GM18505 (cell line): Measurements from ENCODE around the gene PRICKLE3.
"Not testable (repeated sequence)": the region's sequence is repeated elsewhere in the genome, so short reads cannot be mapped to it uniquely, and the experiment has no call there.

Source experiments
- ATAC-seq: cut with Tn5 transposase; IDR thresholded peaks from one replicate; pipeline ENCODE4 v1.9.1; 2021; ENCODE audit not compliant: unreplicated experiment
- POLR2A ChIP-seq: IDR thresholded peaks from 4 replicates; pipeline ENCODE4 v1.6.1; 2011; ENCODE audit warnings: borderline replicate concordance; ENCODE audit not compliant: insufficient read depth, insufficient read length; ENCODE audit errors: extremely low read depth

Gene PRICKLE3

DNA sequence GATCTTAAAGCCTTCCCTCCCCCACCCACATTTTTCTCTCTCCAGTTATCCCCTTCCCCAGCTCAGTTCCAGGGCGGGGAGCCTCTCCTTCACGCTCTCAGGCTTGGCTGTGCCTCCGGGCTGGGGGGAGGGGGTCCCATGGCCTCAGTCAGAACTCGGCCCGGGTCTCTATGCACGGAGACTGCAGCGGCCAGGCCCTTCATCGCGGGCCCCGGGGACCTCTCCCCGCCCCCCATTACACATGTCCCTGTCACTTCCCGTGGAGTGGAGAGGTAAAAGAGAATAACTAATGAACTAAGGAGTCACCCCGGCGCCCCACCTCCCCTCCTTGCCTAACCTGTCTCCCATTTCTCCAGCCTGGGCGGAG is 838 bp upstream of the PRICKLE3 start:
- TF ChIP-seq POLR2A = no peak
- no peak for ATAC-seq

DNA sequence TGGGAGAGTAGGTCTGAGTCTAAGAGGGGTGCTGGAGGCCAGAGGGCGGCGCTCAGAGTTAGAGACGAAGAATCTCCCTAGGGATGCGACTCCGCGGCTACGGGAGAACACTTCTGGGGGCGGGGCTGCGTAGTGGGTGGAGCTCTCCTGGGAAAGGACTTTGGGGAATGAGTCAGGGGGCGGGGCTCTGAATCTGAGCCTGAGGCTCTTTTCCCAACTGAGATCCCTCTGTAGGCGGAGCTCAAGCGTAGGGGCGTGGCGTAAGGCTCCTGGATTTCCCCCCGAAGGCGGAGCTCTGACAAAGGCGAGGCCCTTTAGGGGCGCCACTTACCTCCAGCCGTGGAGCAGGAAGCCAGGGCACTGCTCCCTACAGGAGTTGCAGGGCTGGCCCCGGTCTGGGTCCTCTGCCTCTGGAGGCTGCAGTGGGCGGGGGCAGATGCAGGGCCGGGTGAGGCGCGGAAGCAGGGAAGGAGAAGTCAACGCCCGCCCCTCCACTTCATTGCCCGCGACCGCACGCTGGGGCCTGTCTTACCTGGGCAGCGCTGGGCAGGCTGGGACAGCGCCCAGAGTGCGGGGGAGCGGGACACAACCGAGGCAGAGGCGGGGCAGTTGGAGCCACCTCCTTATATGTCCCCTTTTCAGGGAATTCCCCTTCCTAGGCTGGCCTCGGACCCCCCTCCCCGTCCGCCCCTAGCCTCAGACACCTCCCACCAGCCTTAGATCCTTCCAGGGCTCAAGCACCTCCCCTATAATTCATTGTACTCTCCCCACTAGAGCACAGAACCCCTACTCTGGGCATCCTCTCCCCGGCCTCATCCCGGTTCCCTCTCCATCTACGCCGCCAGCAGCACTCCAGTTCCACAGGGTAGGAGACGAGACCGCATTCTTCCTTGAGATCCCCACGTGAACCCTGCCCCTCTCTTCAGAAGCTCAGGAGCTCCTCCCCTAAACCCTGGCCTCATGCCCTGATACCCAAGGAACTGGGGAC is 1.6 kb downstream of the PRICKLE3 start:
- ATAC-seq = no peak
- peak; percentile 36 for TF ChIP-seq POLR2A

DNA sequence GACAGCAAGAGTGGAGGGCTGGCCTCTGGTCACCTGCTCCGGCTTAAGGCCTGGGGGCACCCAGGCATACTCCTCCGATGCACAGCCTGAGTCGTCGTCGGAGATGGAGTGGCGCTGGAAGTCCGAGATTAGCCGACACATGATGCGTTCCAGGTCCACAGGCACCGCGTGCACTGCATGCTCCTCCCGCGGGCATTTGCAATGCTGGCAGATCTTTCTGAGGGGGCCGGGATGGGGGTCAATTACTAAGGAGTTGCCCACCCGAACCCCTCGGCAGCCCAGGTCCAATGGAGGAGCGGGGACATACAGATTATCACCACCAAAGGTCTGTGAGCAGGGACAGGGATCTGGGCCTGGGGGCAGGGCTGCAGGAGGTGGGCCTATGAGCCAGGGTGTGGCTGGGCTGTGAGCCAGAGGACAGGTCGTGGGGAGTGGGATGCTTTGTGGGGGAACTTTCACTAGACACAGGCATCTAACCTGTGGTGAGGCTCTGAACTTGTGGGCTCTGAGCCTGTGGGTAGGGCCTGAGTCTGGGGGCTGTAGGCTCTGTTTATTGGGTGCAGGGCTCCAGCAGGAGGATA is 2.4 kb downstream of the PRICKLE3 start:
- no peak for TF ChIP-seq POLR2A
- ATAC-seq = no peak

- TF ChIP-seq POLR2A = no peak
- no peak for ATAC-seq
Measured at GRCh38 chrX:49179358-49179757, 6.8 kb downstream of the PRICKLE3 start.

GRCh38 chrX:49178537-49178936 is 7.6 kb downstream of the PRICKLE3 start:
- no peak for ATAC-seq
- TF ChIP-seq POLR2A = no peak

- TF ChIP-seq POLR2A = no peak
- no peak for ATAC-seq
Measured at GRCh38 chrX:49177873-49178480, 8.2 kb downstream of the PRICKLE3 start.

GRCh38 chrX:49177338-49177833 is 8.8 kb downstream of the PRICKLE3 start:
- no peak for ATAC-seq
- TF ChIP-seq POLR2A = no peak

DNA sequence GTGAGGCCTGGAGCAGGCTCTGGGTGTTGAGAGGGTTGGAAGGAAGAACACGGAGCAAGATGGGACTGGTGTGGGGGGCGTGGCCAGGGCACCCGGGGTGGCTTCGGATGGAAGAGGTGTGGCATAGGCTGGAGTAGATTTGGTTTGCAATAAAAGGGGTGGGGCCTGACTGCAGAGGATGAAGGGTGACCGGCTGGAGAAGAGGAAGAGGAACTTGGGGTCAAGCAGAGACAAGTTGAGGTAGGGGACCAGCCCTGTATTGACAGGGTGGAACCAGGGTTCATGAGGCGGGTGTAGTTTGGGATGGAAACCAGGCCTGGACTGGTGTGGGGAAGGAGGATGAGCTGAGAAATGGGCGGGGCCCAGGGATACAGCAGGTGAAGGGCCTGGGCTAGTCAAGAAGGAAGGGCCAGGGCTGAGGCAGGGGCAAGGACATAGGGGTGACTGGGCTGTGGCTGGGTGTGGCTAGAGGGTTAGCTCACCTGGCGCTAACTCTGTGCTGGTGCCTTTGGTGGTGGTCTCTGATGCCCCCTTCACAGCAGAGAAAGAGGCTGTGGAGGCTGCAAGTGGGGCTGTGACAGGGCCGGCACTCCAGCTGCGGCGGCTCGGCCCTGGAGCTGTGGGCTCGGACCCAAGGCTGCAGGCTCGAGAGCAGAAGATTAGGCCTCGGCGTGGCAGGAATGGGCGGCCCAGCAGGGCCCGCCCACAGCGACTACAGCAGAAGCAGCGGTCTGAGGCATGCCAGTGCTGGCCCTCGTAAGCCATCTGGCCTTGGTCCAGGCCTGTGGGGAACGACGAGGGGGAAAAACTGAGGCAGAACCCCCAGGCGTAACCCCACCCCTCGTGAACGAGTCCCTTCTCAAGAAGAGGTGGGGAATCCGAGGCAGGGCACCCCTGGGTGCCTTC is 9.5 kb downstream of the PRICKLE3 start:
- no peak for ATAC-seq
- no peak for TF ChIP-seq POLR2A

DNA sequence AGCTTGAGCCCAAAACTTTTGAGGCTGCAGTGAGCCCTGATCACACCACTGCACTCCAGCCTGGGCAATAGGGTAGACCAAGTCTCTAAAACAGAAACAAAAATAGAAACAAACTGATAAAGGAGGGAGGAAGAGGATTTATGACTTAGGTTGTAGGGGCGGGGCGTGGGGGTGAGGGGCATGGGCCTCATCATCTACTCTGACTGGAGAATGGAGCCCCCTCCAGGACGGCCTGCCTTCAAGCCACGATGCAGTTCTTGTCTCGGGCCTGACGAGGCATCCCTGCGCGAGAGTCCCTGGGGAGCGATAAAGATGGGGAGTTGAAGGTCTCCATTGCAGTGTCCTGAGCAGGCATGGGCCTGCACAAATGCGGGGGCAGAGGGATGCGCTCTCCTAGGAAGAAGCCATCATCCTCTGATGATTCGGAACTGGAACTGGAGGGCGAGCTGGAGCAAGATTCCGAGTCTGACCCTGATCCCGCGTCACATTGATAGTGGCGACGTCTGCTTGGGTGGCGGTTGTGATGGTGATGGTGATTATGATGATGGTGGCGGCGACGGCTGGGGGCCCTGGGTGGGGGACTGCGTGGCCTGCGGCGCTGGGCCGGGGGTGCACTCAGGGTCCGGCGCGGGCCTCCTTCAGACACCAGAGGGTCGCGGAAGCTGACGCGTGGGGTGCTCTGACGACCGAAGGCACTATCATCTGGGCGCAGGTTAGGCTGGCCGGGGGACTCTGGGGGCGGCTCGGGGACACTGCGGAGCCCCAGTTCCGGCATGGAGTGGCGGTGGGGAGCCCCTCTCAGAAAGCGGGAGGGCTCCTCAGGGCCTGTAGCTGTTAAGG is 10.5 kb downstream of the PRICKLE3 start:
- no peak for TF ChIP-seq POLR2A
- ATAC-seq = no peak

DNA sequence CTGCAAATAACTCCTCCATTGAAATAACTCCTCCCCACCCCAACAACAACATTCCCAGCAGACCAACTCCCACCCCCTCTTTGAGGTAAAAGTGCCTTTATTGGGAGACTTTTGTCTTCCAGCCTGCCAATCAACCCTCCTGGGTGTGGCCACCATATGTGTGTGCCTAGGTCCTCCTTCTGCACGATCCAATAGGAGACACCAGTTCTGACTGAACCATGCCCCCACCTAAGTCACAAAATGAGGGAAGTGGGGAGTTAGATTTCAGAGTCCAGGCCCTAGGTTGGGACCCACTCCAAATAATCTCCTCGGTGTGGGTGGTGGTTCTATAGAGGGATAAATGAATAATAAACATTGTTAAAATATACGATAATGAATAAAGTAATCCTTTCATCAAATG is 11.4 kb downstream of the PRICKLE3 start:
- ATAC-seq = no peak

GRCh38 chrX:49173544-49173943 is 12.6 kb downstream of the PRICKLE3 start:
- not testable (repeated sequence) for ATAC-seq

More for the DNA sequence above, 11.4 kb downstream of the PRICKLE3 start:
- no peak for TF ChIP-seq POLR2A

DNA sequence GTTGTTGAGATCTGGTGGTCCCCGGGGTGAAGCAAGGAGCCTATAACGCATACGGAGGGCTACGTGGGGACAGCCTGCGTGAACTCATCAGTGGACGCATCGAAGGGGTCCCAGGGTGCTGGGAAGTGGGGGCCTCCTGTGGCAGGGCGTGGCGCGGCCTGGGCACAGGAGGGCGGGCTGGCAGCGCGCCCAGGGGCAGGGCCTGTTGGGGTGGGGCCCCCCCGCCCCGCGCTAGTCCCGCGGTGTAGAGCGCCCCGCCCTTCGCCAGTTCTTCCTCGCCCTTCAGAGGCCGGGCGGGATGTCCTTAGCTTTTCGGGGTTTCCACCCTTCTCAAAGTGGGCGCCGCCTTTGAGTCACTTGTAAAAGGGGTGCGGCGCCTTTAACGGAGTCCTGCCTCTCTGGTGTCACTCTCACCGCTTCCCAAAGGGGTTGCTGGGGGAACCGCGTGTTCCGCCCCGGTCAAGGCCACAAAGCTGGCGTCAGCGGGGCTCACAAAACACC is 13.8 kb downstream of the PRICKLE3 start:
- TF ChIP-seq POLR2A = no peak
- peak; percentile 53 for ATAC-seq
